ENCODE data around the gene ATCAY.

The ATCAY gene

DNA sequence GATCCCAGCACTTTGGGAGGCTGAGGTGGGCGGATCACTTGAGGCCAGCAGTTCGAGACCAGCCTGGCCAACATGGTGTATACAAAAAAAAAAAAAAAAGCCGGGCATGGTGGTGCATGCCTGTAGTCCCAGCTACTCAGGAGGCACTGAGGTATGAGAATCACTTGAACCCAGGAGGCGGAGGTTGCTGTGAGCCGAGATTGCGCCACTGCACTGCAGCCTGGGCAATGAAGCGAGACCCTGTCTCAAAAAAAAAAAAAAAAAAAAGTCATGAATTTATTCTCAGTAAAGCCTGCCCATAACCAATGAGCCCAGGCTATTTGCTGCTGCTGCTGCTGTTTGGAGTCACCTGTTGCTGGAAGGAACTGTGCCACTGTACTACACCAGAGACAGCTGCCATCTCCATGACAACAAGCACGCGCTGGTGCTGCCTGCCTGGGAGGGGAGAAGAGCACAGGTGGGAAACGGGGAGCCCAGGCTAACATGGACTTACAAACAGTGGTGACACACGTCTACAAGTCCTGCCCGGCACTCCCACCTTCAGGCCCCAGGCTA, 23.0 kb upstream of the ATCAY start:
- no peak for DNase-seq (ENCODE audit: low read depth)
- H3K4me3 ChIP-seq (ENCODE audit: low read depth, low read length), result no peak overlapping the region
- TF ChIP-seq, protein P1, sequence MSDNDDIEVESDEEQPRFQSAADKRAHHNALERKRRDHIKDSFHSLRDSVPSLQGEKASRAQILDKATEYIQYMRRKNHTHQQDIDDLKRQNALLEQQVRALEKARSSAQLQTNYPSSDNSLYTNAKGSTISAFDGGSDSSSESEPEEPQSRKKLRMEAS (IDR thresholded peaks at IDR 0.05; ENCODE audit: low read depth, low read length), result no peak
- TF ChIP-seq, protein P2, sequence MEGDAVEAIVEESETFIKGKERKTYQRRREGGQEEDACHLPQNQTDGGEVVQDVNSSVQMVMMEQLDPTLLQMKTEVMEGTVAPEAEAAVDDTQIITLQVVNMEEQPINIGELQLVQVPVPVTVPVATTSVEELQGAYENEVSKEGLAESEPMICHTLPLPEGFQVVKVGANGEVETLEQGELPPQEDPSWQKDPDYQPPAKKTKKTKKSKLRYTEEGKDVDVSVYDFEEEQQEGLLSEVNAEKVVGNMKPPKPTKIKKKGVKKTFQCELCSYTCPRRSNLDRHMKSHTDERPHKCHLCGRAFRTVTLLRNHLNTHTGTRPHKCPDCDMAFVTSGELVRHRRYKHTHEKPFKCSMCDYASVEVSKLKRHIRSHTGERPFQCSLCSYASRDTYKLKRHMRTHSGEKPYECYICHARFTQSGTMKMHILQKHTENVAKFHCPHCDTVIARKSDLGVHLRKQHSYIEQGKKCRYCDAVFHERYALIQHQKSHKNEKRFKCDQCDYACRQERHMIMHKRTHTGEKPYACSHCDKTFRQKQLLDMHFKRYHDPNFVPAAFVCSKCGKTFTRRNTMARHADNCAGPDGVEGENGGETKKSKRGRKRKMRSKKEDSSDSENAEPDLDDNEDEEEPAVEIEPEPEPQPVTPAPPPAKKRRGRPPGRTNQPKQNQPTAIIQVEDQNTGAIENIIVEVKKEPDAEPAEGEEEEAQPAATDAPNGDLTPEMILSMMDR (IDR thresholded peaks at IDR 0.05; ENCODE audit: low read depth, low read length), result no peak
- TF ChIP-seq POLR2A (IDR thresholded peaks at IDR 0.05; ENCODE audit: extremely low read depth, insufficient read length), result no peak
- TF ChIP-seq MYC (IDR thresholded peaks at IDR 0.05; ENCODE audit: low read depth, low read length), result no peak

DNA sequence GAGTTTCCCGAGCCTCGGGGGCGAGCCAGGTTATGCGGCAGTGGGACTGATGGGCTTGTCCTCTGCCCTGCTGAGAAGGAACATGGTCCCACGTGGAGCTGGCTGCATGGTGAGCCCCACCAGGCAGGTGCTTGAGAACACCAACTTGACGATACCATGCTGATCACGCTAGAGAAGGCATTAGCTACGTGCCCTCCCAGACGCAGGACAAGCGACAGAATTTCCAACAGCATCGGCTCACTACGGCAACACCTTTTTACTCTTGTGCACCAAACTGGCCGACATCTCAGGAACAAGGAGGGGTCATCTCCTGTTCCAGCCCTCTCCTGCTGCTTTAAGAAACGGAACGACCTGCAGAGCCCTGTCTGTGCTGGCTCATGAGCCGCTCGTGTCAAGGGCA, 20.0 kb upstream of the ATCAY start:
- TF ChIP-seq, protein P2 (IDR thresholded peaks at IDR 0.05; ENCODE audit: low read depth, low read length), result no peak
- TF ChIP-seq MYC (IDR thresholded peaks at IDR 0.05; ENCODE audit: low read depth, low read length), result no peak
- TF ChIP-seq, protein P1 (IDR thresholded peaks at IDR 0.05; ENCODE audit: low read depth, low read length), result no peak
- no peak for TF ChIP-seq POLR2A (IDR thresholded peaks at IDR 0.05; ENCODE audit: extremely low read depth, insufficient read length)
- DNase-seq (ENCODE audit: low read depth), result no peak
- H3K4me3 ChIP-seq (ENCODE audit: low read depth, low read length), result no peak overlapping the region

DNA sequence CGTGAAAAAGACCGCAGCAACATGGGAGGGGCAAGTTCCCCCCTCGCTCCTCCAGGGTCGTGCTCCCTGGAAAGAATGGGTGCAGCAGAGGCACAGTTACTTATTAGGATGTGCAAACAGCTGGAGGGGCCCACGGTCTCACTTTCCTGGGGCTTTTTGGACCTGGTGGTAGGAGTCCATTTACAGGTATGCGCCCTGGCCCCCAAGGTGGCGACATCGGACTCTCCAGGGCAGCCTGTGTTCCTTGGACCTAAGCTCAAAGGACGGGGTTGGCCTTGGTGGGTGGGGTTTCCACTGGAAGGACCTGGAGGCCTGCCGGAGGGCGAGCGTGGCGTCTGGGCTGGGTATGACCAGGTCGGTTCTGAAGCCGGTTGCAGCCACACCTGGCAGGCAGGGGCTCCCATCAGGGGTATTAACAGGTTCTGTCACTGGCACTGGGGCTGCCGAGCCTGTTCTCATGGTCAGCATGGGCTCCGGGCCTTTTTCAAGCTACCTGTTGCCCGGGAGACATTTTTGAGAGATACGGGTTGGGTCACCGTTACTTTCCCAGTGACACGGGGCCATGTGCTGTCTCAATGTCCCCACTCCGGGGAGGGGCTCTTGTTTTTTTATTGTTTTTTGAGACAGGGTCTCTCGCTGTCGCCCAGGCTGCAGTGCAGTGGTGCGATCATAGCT, 17.5 kb upstream of the ATCAY start:
- DNase-seq (ENCODE audit: low read depth), result no peak
- H3K4me3 ChIP-seq (ENCODE audit: low read depth, low read length), result no peak overlapping the region
- TF ChIP-seq, protein P2 (IDR thresholded peaks at IDR 0.05; ENCODE audit: low read depth, low read length), result no peak
- TF ChIP-seq POLR2A (IDR thresholded peaks at IDR 0.05; ENCODE audit: extremely low read depth, insufficient read length) (no peak), MYC (IDR thresholded peaks at IDR 0.05; ENCODE audit: low read depth, low read length) (no peak)
- TF ChIP-seq, protein P1 (IDR thresholded peaks at IDR 0.05; ENCODE audit: low read depth, low read length), result no peak

DNA sequence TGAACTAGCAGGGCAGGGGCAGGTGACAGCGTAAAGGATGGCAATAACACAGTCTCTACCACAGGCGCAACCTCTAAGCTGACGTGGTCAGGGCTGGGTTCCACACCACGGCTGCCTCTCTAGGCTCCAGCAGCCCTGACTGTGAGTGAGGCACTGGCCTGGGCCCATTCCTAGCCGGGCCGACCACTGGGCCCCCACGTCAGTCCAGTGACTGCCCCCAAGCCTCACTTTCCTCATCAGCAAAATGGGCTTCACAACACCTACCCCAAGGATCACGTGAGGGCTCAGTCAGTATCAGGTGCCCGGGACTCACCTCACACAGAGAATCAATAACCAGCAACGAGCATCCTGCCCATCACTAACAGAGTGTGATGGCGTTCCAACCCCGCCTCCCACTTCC, 16.8 kb upstream of the ATCAY start:
- TF ChIP-seq MYC (IDR thresholded peaks at IDR 0.05; ENCODE audit: low read depth, low read length) (no peak), POLR2A (IDR thresholded peaks at IDR 0.05; ENCODE audit: extremely low read depth, insufficient read length) (no peak)
- TF ChIP-seq, protein P2 (IDR thresholded peaks at IDR 0.05; ENCODE audit: low read depth, low read length), result no peak
- TF ChIP-seq, protein P1 (IDR thresholded peaks at IDR 0.05; ENCODE audit: low read depth, low read length), result no peak
- DNase-seq (ENCODE audit: low read depth), result no peak
- H3K4me3 ChIP-seq (ENCODE audit: low read depth, low read length), result no peak overlapping the region

DNA sequence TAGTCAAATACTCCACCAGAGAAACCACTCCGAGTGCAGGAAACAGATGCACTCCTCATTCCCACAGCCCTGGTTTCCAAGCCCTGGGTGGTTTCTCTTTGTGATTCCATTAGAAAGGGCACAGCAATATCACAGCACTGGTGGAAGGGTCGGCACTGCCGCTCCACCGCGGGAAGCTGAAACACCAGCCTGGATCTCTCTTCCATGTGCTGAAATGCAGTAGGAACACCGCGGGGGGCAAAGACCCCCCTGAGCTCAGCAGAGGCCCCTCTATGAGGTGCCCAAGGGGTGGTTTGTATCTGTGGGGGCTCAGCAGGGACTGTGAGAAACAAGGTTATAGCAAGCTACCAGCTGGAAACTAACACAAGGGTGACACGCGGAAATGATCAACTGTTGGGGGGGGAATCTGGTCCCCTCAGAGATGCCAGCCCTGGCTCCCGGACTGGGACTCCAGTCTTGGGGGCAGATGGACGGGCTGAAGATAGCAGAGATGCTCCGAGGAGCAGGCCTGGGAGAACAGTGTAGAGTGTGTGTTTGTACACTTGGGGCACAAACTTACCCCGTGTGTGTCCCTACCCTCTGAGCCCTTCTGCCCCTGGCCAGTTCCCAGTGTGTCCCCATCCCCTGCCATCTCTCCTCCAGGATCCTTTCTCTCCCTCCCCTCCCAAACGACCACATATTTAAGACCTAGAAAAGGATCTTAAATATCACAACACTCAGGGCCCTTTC, 13.4 kb upstream of the ATCAY start:
- TF ChIP-seq, protein P1 (IDR thresholded peaks at IDR 0.05; ENCODE audit: low read depth, low read length), result no peak
- TF ChIP-seq MYC (IDR thresholded peaks at IDR 0.05; ENCODE audit: low read depth, low read length) (no peak), POLR2A (IDR thresholded peaks at IDR 0.05; ENCODE audit: extremely low read depth, insufficient read length) (no peak)
- TF ChIP-seq, protein P2 (IDR thresholded peaks at IDR 0.05; ENCODE audit: low read depth, low read length), result no peak
- no peak overlapping the region for H3K4me3 ChIP-seq (ENCODE audit: low read depth, low read length)
- DNase-seq (ENCODE audit: low read depth), result no peak
